ENCODE results near the gene MSL1.

The MSL1 gene

DNA sequence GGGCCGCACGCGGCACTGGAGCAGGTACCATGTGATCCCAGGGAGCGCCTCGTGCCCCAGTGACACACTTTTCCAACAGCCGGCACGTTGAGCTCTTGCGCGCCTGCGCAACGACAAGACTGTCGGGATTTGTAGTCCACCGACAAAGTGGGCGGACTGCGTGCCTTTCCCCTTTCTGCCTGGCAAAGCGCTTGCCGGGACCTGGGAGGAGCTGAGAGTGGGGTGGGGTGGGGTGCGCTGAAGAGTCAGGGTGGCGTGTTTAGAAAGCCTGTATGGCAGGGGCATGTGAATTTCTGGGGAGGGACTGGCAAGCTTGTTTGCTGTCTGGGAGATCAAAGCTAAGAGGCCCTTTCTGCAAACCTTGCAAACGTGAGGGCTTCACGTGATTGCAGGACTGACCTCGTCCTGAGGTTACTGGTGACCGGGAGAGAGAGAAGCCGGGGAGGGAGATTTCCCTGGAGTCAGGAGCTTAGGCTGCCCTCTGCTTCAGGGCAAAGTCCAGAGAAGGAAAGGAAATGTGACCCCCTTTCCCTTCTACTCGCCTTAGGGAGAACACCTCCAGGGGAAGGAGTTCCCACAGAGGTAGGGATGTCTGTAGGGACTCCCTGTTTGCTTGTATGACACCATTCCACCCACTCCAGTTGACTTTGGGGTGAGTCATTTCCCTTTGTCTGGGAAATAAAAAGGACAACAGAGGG, 21.0 kb upstream of the MSL1 start:
- ChIA-PET CTCF (interaction anchor here (0.8 to 4.0 kb wide), 12 partner anchors 10 to 87 kb away, joined by 3 to 19 read pairs (median 3); partner anchors contain the start of gene MED24), POLR2A (interaction anchor here (0.6 to 6.7 kb wide), 16 partner anchors 11 to 88 kb away, joined by 3 to 95 read pairs (median 4); partner anchors contain the start of genes CASC3 and MED24)
- DNase-seq (ENCODE audit: extremely low spot score), result peak; percentile 93
- TF ChIP-seq SP1 (IDR thresholded peaks at IDR 0.05) (no peak), FOXA1 (IDR thresholded peaks at IDR 0.05) (no peak), ELF4 (IDR thresholded peaks at IDR 0.05) (no peak), L3MBTL2 (conservative IDR thresholded peaks at IDR 0.05) (peak; percentile 98)

DNA sequence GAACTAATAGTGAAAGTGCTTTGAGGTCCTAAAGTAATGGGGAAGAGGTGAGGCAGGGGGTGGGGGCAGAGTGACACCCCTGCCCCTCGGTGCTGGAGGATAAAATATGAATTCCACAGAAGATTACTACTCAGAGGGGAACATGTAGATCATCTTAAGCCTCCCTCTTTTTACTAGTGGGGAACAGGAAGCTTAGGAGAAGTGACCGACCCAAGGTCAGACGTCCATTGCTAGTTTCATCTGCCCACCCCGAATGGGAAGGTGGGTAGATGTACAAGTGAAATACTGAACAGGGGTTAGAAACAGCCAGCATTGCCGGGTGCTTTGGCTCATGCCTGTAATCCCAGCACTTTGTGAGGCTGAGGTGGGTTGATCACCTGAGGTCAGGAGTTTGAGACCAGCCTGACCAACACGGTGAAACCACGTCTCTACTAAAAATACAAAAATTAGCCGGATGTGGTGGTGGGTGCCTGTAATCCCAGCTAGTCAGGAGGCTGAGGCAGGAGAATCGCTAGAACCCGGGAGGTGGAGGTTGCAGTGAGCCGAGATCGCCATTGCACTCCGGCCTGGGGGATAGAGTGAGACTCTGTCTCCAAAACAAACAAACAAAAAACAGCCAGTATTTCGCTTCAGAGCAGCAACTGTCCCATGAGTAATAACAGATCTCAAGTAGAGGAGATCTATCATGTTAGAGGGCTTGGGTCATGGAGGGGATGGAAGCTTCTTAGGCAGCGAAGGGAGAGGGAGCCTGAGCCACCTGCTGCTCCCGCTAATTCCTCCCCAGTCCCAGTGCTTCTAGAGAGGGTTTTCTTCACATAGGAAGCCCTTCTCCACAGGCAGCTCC, 20.2 kb upstream of the MSL1 start:
- TF ChIP-seq, protein P1, sequence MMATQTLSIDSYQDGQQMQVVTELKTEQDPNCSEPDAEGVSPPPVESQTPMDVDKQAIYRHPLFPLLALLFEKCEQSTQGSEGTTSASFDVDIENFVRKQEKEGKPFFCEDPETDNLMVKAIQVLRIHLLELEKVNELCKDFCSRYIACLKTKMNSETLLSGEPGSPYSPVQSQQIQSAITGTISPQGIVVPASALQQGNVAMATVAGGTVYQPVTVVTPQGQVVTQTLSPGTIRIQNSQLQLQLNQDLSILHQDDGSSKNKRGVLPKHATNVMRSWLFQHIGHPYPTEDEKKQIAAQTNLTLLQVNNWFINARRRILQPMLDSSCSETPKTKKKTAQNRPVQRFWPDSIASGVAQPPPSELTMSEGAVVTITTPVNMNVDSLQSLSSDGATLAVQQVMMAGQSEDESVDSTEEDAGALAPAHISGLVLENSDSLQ (IDR thresholded peaks at IDR 0.05), result no peak
- TF ChIP-seq ZNF384 (IDR thresholded peaks at IDR 0.05) (no peak), CTBP1 (IDR thresholded peaks at IDR 0.05; ENCODE audit: borderline replicate concordance) (no peak), NFRKB (IDR thresholded peaks at IDR 0.05) (no peak), FOXM1 (IDR thresholded peaks at IDR 0.05; ENCODE audit: borderline replicate concordance) (no peak), SUZ12 (IDR thresholded peaks at IDR 0.05) (no peak), ARNT (IDR thresholded peaks at IDR 0.05) (no peak), HDGF (IDR thresholded peaks at IDR 0.05; ENCODE audit: borderline replicate concordance) (no peak), FOXK2 (IDR thresholded peaks at IDR 0.05) (no peak), L3MBTL2 (conservative IDR thresholded peaks at IDR 0.05) (no peak), TARDBP (IDR thresholded peaks at IDR 0.05) (no peak), SP1 (IDR thresholded peaks at IDR 0.05) (no peak), FOXA1 (IDR thresholded peaks at IDR 0.05) (no peak)
- no peak for DNase-seq (ENCODE audit: extremely low spot score)
- POLR2A ChIA-PET, result interaction anchor here (0.9 to 6.7 kb wide), 9 partner anchors 11 to 89 kb away, joined by 3 to 95 read pairs (median 6); partner anchors contain the start of genes CASC3 and MED24
- CTCF ChIA-PET, result interaction anchor here (1.0 to 4.0 kb wide), 7 partner anchors 9 to 67 kb away, joined by 3 to 19 read pairs (median 4); partner anchors contain the start of gene MED24

DNA sequence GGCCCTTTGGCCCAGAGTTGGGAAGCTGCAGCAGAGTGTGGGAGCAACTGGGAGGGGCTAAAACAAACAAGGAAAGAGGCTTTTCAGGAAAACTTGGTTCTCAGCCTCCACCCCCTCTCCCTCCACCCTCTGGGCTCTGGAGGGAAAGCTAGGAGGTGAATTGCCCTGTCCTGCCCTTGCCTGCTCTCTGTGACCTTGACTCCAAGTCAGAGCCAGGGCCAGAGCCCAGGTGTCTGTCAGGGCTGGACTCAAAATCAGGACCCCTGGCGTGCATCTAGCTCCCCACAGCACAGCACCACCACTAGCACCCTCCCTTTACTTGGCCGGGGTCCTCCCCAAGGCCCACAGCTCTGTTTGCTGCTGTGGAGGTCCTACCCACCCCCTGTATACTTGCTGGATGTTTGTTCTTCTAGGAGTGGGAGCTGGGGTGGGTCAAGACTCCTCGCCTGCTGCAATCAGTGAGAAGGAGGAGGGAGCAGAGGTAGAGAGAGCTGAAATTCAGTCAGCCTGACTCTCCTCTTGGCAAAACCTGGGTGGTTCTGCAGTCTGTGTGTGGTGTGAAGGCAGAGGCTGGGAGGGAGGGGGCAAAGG, 18.6 kb upstream of the MSL1 start:
- POLR2A ChIA-PET, result interaction anchor here (0.6 to 6.7 kb wide), 5 partner anchors 9 to 137 kb away, joined by 3 to 95 read pairs (median 4); partner anchors contain the start of genes CASC3 and MED24
- CTCF ChIA-PET, result interaction anchor here (0.6 to 4.0 kb wide), 7 partner anchors 8 to 65 kb away, joined by 3 to 19 read pairs (median 4); no protein-coding TSS in a partner anchor
- DNase-seq (ENCODE audit: extremely low spot score), result no peak
- no peak for TF ChIP-seq SP1 (IDR thresholded peaks at IDR 0.05)

DNA sequence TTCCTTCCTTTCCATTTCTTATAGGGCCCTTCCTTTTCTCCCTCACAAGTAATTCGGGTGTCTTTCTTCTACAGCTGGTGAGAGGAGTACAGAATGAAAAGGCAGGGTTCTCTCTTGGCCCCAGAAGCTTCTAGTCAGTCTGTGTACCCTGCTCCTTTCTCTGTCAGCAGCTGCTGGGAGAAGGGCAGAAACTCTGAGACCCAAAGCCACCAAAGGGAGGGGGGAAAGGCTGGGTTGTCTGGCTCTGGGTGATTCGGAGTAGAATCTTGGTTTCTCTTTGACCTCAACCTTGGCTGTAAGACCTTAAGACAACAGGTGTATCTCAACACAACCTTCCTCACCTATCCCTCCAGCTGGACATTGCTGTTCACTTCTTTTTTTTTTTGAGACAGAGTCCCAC, 18.1 kb upstream of the MSL1 start:
- CTCF ChIA-PET, result interaction anchor here (0.6 to 4.0 kb wide), 5 partner anchors 8 to 65 kb away, joined by 3 to 19 read pairs (median 4); no protein-coding TSS in a partner anchor
- no peak for DNase-seq (ENCODE audit: extremely low spot score)
- POLR2A ChIA-PET, result interaction anchor here (0.9 to 6.7 kb wide), 4 partner anchors 9 to 50 kb away, joined by 3 to 95 read pairs (median 6); partner anchors contain the start of genes CASC3 and MED24
- TF ChIP-seq ARNT (IDR thresholded peaks at IDR 0.05), result no peak
- no peak for TF ChIP-seq LEF1 (IDR thresholded peaks at IDR 0.05; ENCODE audit: borderline replicate concordance)
- TF ChIP-seq ELF4 (IDR thresholded peaks at IDR 0.05), result no peak
- TF ChIP-seq FOXM1 (IDR thresholded peaks at IDR 0.05; ENCODE audit: borderline replicate concordance), result no peak

DNA sequence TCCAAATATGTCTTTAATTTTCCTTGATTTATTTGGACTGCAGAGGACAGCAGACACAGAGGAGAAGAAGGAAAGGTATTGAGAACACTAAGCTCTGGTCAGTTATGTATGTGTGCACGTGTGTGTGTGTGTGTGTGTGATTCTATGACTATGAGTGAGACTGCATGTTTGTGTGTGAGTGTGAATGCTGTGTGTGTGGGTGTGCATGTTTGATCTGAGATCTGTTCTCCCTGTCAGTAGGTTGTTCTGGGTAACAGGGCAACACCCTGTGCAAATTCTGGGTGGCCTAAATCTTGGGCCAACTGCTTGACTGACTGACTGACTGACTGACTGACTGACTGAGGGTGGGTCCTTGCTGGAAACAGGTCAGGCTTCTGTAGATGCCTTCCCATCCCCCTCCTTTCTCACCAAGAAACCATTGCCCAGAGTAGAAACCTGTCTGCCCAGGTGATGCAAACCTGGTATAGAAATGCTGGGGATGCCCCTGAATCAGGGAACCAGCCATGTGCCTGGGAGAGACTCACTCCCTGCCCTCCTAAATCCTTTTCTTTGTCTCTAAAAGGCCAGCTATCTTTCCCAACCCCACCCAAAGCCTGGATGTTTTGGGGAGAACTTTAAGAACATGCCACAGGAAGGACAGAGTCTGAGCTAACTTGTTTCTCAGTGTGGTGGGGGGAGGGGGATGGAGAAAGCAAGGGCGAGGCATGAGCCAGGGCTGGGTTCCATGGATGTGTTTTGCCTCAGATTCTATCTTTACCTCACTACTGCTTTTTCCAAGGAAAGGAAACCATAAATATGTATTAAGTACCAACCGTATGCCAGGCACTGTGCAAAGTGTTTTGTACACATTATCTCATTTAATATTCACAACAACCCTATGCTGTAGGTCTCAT, 16.9 kb upstream of the MSL1 start:
- CTCF ChIA-PET, result no interaction called here
- POLR2A ChIA-PET, result interaction anchor here (1.0 to 6.7 kb wide), 2 partner anchors 8 to 9 kb away, joined by 5 to 95 read pairs; no protein-coding TSS in a partner anchor
- no peak for DNase-seq (ENCODE audit: extremely low spot score)
- TF ChIP-seq L3MBTL2 (conservative IDR thresholded peaks at IDR 0.05) (no peak), SP1 (IDR thresholded peaks at IDR 0.05) (no peak), FOXM1 (IDR thresholded peaks at IDR 0.05; ENCODE audit: borderline replicate concordance) (no peak), ZNF384 (IDR thresholded peaks at IDR 0.05) (no peak), CTBP1 (IDR thresholded peaks at IDR 0.05; ENCODE audit: borderline replicate concordance) (no peak), ELF4 (IDR thresholded peaks at IDR 0.05) (no peak), FOXK2 (IDR thresholded peaks at IDR 0.05) (no peak)

DNA sequence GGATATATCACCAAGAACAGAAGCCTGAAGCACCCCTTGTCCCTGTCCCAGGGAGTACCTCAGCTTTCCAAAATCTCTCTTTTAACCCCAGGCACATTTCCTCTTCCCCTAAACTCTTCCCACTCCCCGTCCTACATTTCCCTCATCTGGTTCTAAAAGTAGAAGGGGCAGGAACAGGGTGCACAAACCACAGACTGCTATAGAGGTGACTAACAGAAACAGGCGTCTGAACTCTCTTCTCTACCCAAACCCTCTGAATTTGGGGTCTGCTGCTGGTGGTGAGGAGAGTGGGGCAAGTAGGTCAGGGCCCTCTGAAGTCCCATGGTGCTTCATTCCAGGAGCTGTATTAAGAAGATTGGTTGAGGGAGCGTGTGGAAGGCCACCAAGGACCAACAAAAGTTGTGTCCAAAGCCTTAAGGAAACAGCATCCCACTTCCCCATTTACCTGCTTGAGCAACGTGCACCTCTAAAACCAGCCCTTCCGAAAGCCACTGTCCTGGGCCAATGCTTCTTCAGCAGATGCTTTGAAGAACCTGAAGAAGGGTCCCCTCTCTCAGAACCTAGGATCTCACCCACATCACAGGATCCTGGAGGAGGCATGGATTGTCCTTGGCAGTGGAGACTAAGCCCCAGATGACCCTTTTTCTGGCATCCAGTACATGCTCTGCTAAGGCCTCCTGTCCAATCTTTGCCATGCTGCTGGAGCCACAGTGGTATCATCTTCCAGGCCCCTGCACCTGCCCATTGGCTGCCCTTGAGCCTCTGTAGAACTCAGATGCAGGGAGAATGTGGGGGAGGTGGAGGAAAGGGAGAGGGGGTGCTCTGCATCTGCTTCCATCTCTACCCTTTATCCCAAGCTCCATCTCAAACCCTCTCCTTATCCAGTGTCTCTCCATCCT, 15.7 kb upstream of the MSL1 start:
- DNase-seq (ENCODE audit: extremely low spot score), result no peak
- TF ChIP-seq FOXM1 (IDR thresholded peaks at IDR 0.05; ENCODE audit: borderline replicate concordance) (no peak), SP1 (IDR thresholded peaks at IDR 0.05) (no peak), FOXA1 (IDR thresholded peaks at IDR 0.05) (no peak), SUZ12 (IDR thresholded peaks at IDR 0.05) (no peak), LEF1 (IDR thresholded peaks at IDR 0.05; ENCODE audit: borderline replicate concordance) (no peak), HDGF (IDR thresholded peaks at IDR 0.05; ENCODE audit: borderline replicate concordance) (no peak), FOXK2 (IDR thresholded peaks at IDR 0.05) (no peak), ARNT (IDR thresholded peaks at IDR 0.05) (no peak), TARDBP (IDR thresholded peaks at IDR 0.05) (no peak), ZNF384 (IDR thresholded peaks at IDR 0.05) (no peak), L3MBTL2 (conservative IDR thresholded peaks at IDR 0.05) (no peak), BHLHE40 (IDR thresholded peaks at IDR 0.05; ENCODE audit: borderline replicate concordance) (no peak), ELF4 (IDR thresholded peaks at IDR 0.05) (no peak), CTBP1 (IDR thresholded peaks at IDR 0.05; ENCODE audit: borderline replicate concordance) (no peak), NFRKB (IDR thresholded peaks at IDR 0.05) (no peak)
- TF ChIP-seq, protein P1 (IDR thresholded peaks at IDR 0.05), result no peak
- CTCF ChIA-PET, result interaction anchor here (0.6 kb wide), 1 partner anchor 28 kb away, joined by 3 read pairs; no protein-coding TSS in a partner anchor
- POLR2A ChIA-PET, result interaction anchor here (1.0 kb wide), 1 partner anchor 8 kb away, joined by 5 read pairs; no protein-coding TSS in a partner anchor

Data from HEK293T (cell line).